ENCODE measurements around the gene JMJD4.

The JMJD4 gene

GRCh38 chr1:227778401-227778947, 43.4 kb upstream of the JMJD4 start:
- TF ChIP-seq CTCF (IDR thresholded peaks at IDR 0.05; ENCODE audit: control insufficient read depth, extremely low read depth, insufficient read depth), result no peak
- H3K4me3 ChIP-seq (ENCODE audit: low read depth, low read length), result no peak overlapping the region
- DNase-seq (ENCODE audit: low read depth), result no peak

GRCh38 chr1:227777646-227778045, 42.5 kb upstream of the JMJD4 start:
- TF ChIP-seq CTCF (IDR thresholded peaks at IDR 0.05; ENCODE audit: control insufficient read depth, extremely low read depth, insufficient read depth), result no peak
- H3K4me3 ChIP-seq (ENCODE audit: low read depth, low read length), result no peak overlapping the region
- no peak for DNase-seq (ENCODE audit: low read depth)

- TF ChIP-seq CTCF (IDR thresholded peaks at IDR 0.05; ENCODE audit: control insufficient read depth, extremely low read depth, insufficient read depth), result no peak
- H3K4me3 ChIP-seq (ENCODE audit: low read depth, low read length), result no peak overlapping the region
Observed at GRCh38 chr1:227777156-227777555, 42.1 kb upstream of the JMJD4 start.

GRCh38 chr1:227776331-227776771, 41.2 kb upstream of the JMJD4 start:
- no peak for DNase-seq (ENCODE audit: low read depth)
- no peak overlapping the region for H3K4me3 ChIP-seq (ENCODE audit: low read depth, low read length)
- no peak for TF ChIP-seq CTCF (IDR thresholded peaks at IDR 0.05; ENCODE audit: control insufficient read depth, extremely low read depth, insufficient read depth)

More at GRCh38 chr1:227777156-227777555, 42.1 kb upstream of the JMJD4 start:
- DNase-seq (ENCODE audit: low read depth), result no peak

- no peak for DNase-seq (ENCODE audit: low read depth)
- no peak for TF ChIP-seq CTCF (IDR thresholded peaks at IDR 0.05; ENCODE audit: control insufficient read depth, extremely low read depth, insufficient read depth)
- H3K4me3 ChIP-seq (ENCODE audit: low read depth, low read length), result no peak overlapping the region
Observed at GRCh38 chr1:227775841-227776240, 40.7 kb upstream of the JMJD4 start.

GRCh38 chr1:227774821-227775661, 39.9 kb upstream of the JMJD4 start:
- no peak for DNase-seq (ENCODE audit: low read depth)
- no peak for TF ChIP-seq CTCF (IDR thresholded peaks at IDR 0.05; ENCODE audit: control insufficient read depth, extremely low read depth, insufficient read depth)
- no peak overlapping the region for H3K4me3 ChIP-seq (ENCODE audit: low read depth, low read length)

Data from LNCaP clone FGC (cell line).